ENCODE results near the gene FRAS1.
A peak's percentile ranks its signal among the peaks of the same experiment; 100 is the strongest.
"Not testable (repeated sequence)": the region's sequence is repeated elsewhere in the genome, so short reads cannot be mapped to it uniquely, and the experiment has no call there.

The FRAS1 gene

GRCh38 chr4:78517050-78517652 lies 460.0 kb downstream of the FRAS1 start:
- DNase-seq (ENCODE audit: low spot score) = peak; percentile 18

DNA sequence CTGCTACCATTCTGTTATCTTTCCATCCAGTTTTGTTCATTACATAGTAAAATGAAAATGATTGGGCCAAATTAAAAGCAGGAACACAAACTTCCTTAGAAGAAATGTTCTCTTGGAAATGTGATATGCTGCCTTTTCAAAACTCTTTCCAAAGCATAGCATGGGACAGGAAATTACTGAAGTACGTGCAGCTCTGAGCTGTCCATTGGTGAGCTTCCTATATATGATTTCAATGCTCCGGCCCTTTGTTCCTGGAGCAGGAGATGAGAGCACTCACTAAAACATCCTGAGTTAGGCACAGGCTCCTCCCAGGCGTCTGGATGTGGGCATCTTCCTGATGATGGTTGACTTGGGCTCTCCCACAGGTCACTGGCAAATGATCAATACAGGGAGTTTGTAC lies 461.4 kb downstream of the FRAS1 start:
- no peak for DNase-seq (ENCODE audit: low spot score)

DNA sequence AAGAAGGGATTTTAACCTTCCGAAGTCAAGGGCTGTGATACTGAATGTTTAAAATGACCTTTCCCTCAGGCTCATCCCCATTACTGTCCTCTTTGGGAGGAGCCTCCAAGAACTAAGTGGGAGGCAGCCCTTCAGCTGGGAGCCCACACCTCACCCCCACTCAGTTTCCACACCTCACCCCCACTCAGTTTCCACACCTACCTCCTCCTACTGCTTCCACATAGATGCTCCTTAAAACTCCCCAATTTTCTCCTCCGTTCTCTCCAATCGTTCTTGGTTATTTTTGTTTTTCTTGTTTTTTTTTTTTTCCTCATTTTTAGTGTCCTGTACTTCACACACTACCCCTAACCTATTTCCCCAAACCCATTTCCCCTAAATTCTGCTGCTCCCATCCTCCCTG lies 462.8 kb downstream of the FRAS1 start:
- no peak for DNase-seq (ENCODE audit: low spot score)

DNA sequence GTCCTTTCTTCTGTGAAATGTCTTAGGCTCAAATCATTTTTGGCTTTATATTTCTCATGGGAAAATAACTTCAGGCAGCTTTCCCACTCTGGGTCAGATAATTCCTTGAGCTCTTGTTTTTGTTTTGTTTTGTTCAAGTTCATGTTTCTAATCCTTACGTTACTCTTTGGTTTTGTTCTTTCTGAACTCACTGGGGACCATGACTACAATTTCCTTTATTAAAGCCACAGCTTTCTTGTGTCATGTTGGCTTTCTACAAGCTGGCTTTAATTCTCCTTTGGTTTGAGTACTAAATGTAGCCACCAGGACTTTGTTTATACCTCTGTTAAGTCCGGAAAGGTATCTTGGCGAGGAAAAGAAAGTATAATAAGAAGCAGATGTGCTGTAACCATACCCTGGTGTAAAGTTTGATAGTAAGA lies 463.7 kb downstream of the FRAS1 start:
- DNase-seq (ENCODE audit: low spot score) = no peak

GRCh38 chr4:78524009-78524408 lies 466.9 kb downstream of the FRAS1 start:
- no peak for DNase-seq (ENCODE audit: low spot score)

DNA sequence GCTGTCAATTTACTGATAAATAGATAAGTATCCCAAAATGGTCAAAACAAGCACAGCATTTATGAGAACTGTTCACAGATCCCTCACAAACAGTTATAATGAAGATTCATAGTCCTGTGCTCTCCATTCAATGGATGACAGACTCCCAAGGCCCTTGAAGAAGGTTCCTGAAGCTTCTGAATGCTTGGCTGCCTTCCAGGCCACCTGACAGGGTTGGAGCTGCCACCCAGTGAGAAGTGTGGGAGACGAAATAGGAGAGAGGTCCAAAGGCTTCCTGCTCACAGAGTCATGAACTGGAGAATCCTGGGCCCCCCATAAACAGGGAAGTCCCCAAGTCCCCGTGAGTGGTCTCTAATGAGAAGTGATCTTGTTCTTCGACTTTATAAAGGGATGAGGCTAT lies 468.4 kb downstream of the FRAS1 start:
- DNase-seq (ENCODE audit: low spot score) = no peak

DNA sequence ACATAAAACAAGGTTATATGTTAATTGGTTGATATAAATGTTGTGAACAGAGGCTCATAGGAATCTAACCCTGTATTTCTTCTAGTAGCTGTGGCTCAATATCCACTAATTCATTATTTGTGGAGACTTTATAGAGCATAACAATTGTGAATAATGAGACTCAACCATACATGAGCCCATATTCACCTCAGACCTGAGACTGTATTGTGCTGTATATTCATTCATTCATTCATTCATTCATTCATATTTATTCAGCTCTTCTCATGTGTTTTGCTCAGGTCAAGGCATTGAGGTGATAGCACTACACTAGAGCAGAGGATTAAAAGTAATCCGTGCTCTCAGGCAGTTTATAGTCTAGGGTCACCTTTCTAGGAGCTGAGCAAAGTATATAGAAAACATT lies 470.0 kb downstream of the FRAS1 start:
- no peak for DNase-seq (ENCODE audit: low spot score)

- no peak for DNase-seq (ENCODE audit: low spot score)
Measured at GRCh38 chr4:78527555-78527954, 470.4 kb downstream of the FRAS1 start.

GRCh38 chr4:78528327-78528726 lies 471.2 kb downstream of the FRAS1 start:
- DNase-seq (ENCODE audit: low spot score) = no peak

- DNase-seq (ENCODE audit: low spot score) = no peak
Measured at GRCh38 chr4:78529569-78530209, 472.6 kb downstream of the FRAS1 start.

- no peak for DNase-seq (ENCODE audit: low spot score)
Measured at GRCh38 chr4:78532046-78532445, 474.9 kb downstream of the FRAS1 start.

- DNase-seq (ENCODE audit: low spot score) = no peak
Measured at GRCh38 chr4:78533854-78534253, 476.7 kb downstream of the FRAS1 start.

DNA sequence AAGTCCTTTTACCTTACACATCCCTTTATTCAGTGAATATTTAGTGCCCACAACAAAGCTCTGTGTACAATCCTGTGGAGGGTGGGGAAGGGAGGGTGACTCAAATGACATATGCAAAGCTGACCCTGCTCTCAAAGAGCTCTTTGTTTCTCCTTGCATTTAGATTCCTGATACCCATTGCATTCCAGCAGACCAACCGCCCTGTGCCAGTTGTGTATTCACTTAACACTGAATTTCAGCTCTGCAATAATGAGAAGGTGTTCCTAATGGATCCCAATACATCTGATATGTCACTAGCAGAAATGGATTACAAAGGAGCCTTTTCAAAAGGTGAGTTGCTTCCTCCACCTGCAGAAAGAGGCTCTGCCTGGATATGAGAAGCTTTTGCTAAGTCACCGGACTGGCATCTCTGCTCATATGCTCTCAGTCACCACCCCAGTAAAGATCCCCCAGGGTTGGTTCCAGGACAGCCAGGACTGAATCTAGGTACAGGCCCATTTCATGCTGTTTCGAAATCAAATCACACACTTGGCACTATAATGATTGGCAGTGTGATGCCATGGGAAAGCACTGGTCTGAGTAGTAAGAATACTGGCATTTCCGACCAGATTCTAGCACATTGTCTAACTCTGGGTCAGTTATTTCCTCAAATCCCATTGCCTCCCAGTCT lies 477.3 kb downstream of the FRAS1 start:
- DNase-seq (ENCODE audit: low spot score) = no peak

DNA sequence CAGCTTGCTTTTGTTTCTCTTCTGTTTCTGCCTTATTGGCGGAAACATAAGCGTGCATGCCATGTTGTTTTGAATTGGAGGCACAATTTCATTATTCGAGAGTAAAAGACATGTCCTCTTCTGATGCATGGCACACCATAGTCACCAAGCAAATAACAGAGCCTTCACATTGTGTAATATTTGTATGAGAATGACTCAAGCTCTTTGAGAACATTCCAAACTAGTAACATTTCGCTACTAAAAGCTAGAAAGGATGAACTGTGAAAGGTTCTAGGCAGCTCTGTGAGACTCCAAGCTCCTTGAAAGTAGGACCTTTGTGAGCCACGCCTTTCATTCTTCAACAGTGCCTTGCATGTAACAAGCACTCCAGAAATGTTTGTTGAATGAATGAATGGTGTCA lies 485.2 kb downstream of the FRAS1 start:
- no peak for DNase-seq (ENCODE audit: low spot score)

- DNase-seq (ENCODE audit: low spot score) = no peak
Measured at GRCh38 chr4:78543424-78544125, 486.5 kb downstream of the FRAS1 start.

- DNase-seq (ENCODE audit: low spot score) = no peak
Measured at GRCh38 chr4:78544678-78545077, 487.6 kb downstream of the FRAS1 start.

DNA sequence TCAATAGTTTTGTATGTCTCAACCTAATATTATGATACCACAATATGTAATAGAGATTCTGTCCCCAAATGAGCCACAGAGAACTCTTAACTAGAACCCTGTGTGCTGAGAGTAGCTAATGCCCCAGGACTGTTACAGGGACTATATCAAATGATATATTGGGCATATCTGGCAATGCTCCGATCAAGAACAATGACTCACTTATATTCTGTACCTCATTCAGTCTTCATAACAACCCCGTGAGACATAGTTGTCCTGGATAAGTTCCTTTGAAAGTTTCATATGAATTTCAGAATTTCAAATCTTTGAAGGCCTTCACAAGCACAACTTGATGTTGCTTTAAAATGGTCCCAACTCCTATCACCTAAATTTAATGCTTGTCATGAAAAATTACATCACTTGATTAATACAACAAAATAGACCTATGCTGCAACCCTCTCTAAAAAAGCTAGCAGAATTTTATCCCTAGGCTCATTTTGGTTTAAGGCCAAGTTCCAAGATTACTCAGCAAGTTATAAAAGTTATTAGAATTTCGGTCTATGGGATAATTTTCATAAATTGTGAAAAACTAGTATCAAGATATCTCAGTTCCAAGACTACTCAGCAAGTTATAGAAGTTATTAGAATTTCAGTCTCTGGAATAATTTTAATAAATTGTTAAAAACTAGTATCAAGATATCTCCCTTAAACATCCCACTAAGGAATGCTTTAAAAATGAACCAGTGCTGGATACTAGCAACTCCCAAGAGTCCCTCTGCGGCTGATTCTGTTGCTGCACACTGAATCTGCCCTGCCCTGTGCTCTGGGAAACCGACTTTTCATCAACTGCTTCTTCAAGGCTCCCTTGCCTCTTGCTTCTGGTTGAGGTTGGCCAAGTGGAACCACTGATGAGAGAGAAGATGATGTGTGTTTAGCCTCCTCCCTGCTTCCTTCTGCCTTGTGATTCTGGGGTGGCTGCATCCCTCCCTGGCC lies 488.4 kb downstream of the FRAS1 start:
- DNase-seq (ENCODE audit: low spot score) = no peak

- DNase-seq (ENCODE audit: low spot score) = not testable (repeated sequence)
Measured at GRCh38 chr4:78547899-78548298, 490.8 kb downstream of the FRAS1 start.

DNA sequence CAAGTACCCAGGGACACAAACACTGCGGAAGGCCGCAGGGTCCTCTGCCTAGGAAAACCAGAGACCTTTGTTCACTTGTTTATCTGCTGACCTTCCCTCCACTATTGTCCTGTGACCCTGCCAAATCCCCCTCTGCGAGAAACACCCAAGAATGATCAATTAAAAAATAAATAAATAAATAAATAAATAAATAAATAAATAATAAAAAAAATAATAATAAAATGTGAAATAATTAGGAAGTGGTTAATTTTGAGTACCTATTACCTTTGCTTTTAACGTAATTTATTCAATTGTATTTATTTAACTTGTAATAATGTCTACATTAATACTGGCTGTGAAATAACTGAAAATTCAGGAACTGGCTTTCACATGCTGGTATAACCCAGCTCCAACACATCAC lies 491.8 kb downstream of the FRAS1 start:
- not testable (repeated sequence) for DNase-seq (ENCODE audit: low spot score)

GRCh38 chr4:78551420-78552351 lies 494.6 kb downstream of the FRAS1 start, which contains the start of gene ANXA3:
ANXA3 (plus strand) TSS chr4:78551770; CDS start chr4:78554474, 2,704 bp downstream.
- DNase-seq (ENCODE audit: low spot score) = no peak

Data from hematopoietic multipotent progenitor cell treated with erythropoietin and hydrocortisone succinate and interleukin-3 and kit ligand, for 15 days (in vitro differentiated cells).